SK-N-SH treated with all-trans-retinoic acid at 6 μM for 48 hours (cell line): ENCODE data around the gene IL22.

ENCODE experiments used
- ARNTL ChIP-seq: fragments of 450-650 bp; formaldehyde crosslinking; IDR thresholded peaks from 2 replicates; pipeline ENCODE4 v1.5.0; 2020; ENCODE audit warnings: low read depth, mild to moderate bottlenecking, moderate library complexity, borderline replicate concordance
- BACH2 ChIP-seq: fragments of 250-450 bp; sonication (Bioruptor Pico); IDR thresholded peaks from 2 replicates; pipeline ENCODE4 v1.9.0; 2021; ENCODE audit warnings: mild to moderate bottlenecking, borderline replicate concordance
- CSDC2 ChIP-seq: fragments of 250-450 bp; sonication (Bioruptor Pico); IDR thresholded peaks from 2 replicates; pipeline ENCODE4 v1.5.0; 2020; ENCODE audit warnings: mild to moderate bottlenecking, moderate library complexity
- ISL1 ChIP-seq: fragments of 250-450 bp; sonication (Bioruptor Pico); IDR thresholded peaks from 2 replicates; pipeline ENCODE4 v2.1.2; 2022; ENCODE audit warnings: mild to moderate bottlenecking, moderate library complexity
- OSR1 ChIP-seq: fragments of 250-450 bp; sonication (Bioruptor Pico); IDR thresholded peaks from 2 replicates; pipeline ENCODE4 v1.8.0; 2022; ENCODE audit warnings: moderate library complexity, mild to moderate bottlenecking, inconsistent platforms
- PPARA ChIP-seq: fragments of 250-450 bp; sonication (Bioruptor Pico); IDR thresholded peaks from 2 replicates; pipeline ENCODE4 v1.5.0; 2020; ENCODE audit warnings: mild to moderate bottlenecking, borderline replicate concordance
- TSHZ2 ChIP-seq: fragments of 250-450 bp; sonication (Bioruptor Pico); IDR thresholded peaks from 2 replicates; pipeline ENCODE4 v1.5.0; 2020; ENCODE audit warnings: mild to moderate bottlenecking, moderate library complexity
- ZFP30 ChIP-seq: fragments of 450-650 bp; formaldehyde crosslinking; IDR thresholded peaks from 2 replicates; pipeline ENCODE4 v1.5.0; 2022; ENCODE audit warnings: mild to moderate bottlenecking, moderate library complexity
- ZNF8 ChIP-seq: fragments of 450-650 bp; formaldehyde crosslinking; IDR thresholded peaks from 2 replicates; pipeline ENCODE4 v1.5.0; 2020; ENCODE audit warnings: mild to moderate bottlenecking, moderate library complexity
- TF ChIP-seq, protein P1 (sequence below): fragments of 250-450 bp; sonication (Bioruptor Pico); IDR thresholded peaks from 2 replicates; pipeline ENCODE4 v1.8.0; 2020; ENCODE audit warnings: mild to moderate bottlenecking, moderate library complexity, borderline replicate concordance

DNA sequence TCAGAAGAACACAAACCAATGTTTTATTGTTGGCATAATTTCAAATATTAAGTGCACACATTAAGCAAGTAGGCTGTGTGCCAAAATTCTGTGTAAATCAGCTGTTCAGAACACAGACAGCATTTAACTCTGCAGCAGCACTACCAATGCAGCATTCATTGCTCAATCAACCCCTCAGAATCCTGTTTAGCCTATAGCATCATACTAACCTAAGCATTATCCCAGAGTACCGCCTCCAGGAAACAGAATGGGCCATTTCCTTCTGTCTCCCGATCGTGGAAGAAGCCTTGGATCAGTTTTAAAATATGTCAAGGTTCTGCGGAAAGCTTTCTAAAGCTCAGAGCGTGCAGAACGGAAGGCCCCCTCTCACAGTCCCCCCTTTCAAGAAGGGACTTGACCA, 31.1 kb downstream of the IL22 start:
- TF ChIP-seq, protein P1, sequence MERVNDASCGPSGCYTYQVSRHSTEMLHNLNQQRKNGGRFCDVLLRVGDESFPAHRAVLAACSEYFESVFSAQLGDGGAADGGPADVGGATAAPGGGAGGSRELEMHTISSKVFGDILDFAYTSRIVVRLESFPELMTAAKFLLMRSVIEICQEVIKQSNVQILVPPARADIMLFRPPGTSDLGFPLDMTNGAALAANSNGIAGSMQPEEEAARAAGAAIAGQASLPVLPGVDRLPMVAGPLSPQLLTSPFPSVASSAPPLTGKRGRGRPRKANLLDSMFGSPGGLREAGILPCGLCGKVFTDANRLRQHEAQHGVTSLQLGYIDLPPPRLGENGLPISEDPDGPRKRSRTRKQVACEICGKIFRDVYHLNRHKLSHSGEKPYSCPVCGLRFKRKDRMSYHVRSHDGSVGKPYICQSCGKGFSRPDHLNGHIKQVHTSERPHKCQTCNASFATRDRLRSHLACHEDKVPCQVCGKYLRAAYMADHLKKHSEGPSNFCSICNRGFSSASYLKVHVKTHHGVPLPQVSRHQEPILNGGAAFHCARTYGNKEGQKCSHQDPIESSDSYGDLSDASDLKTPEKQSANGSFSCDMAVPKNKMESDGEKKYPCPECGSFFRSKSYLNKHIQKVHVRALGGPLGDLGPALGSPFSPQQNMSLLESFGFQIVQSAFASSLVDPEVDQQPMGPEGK (CRISPR knock-in tag), result no peak
- no peak for TF ChIP-seq BACH2
- no peak for TF ChIP-seq PPARA
- no peak for TF ChIP-seq OSR1
- TF ChIP-seq ZFP30 (CRISPR knock-in tag), result no peak
- TF ChIP-seq ARNTL (CRISPR knock-in tag), result no peak
- TF ChIP-seq ZNF8, result no peak
- no peak for TF ChIP-seq TSHZ2
- TF ChIP-seq ISL1, result no peak; the same call in 1 of the 2 replicates
- no peak for TF ChIP-seq CSDC2 (CRISPR knock-in tag)
